Measurements from ENCODE around the gene GPC1.
A peak's percentile ranks its signal among the peaks of the same experiment; 100 is the strongest.

GPC1 gene

GRCh38 chr2:240512666-240513535, 77.4 kb downstream of the GPC1 start:
- no peak overlapping the region for H3K27ac Mint-ChIP-seq
- no peak overlapping the region for H3K4me3 Mint-ChIP-seq

GRCh38 chr2:240513549-240514287, 78.3 kb downstream of the GPC1 start:
- no peaks in the 10 kb centered on the region for H3K27me3 Mint-ChIP-seq (ENCODE audit: low read depth)
- H3K4me3 Mint-ChIP-seq = peak overlapping the region; percentile 10
- no peaks in the 10 kb centered on the region for H3K9me3 Mint-ChIP-seq
- H3K36me3 Mint-ChIP-seq (ENCODE audit: low read depth) = no peaks in the 10 kb centered on the region
- peaks cover 6% of the 10 kb centered on the region for H3K4me1 Mint-ChIP-seq (ENCODE audit: low read depth)
- peak overlapping the region; percentile 67 for H3K27ac Mint-ChIP-seq

More at GRCh38 chr2:240512666-240513535, 77.4 kb downstream of the GPC1 start:
- H3K4me1 Mint-ChIP-seq (ENCODE audit: low read depth) = peaks cover 6% of the 10 kb centered on the region
- H3K9me3 Mint-ChIP-seq = no peaks in the 10 kb centered on the region
- H3K27me3 Mint-ChIP-seq (ENCODE audit: low read depth) = no peaks in the 10 kb centered on the region
- H3K36me3 Mint-ChIP-seq (ENCODE audit: low read depth) = no peaks in the 10 kb centered on the region

GRCh38 chr2:240514631-240515030, 79.2 kb downstream of the GPC1 start:
- Mint-ChIP-seq H3K4me1 (ENCODE audit: low read depth) (peaks cover 6% of the 10 kb centered on the region), H3K27ac (peak overlapping the region; percentile 67), H3K4me3 (no peak overlapping the region), H3K27me3 (ENCODE audit: low read depth) (no peaks in the 10 kb centered on the region), H3K9me3 (no peaks in the 10 kb centered on the region), H3K36me3 (ENCODE audit: low read depth) (no peaks in the 10 kb centered on the region)

DNA sequence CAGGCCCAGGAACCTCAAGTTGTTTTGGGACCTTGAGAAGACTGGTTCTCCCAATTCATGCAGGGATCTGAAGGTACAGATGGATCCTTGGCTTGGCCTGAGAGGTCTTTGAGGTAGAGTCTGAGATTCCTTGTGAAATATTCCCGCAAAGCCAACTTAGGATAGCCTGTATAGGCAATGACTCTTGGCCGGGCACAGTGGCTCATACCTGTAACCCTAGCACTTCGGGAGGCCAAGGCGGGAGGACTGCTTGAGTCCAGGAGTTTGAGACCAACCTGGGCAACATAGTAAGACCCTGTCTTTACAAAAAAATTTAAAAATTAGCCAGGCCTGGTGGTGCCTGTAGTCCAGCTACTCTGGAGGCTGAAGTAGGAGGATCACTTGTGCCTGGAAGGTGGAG, 81.9 kb downstream of the GPC1 start:
- no peak overlapping the region for H3K4me3 Mint-ChIP-seq
- H3K27me3 Mint-ChIP-seq (ENCODE audit: low read depth) = peaks cover 5% of the 10 kb centered on the region
- H3K9me3 Mint-ChIP-seq = peaks cover 3% of the 10 kb centered on the region
- H3K4me1 Mint-ChIP-seq (ENCODE audit: low read depth) = peaks cover 6% of the 10 kb centered on the region
- H3K27ac Mint-ChIP-seq = no peak overlapping the region
- peaks cover 7% of the 10 kb centered on the region for H3K36me3 Mint-ChIP-seq (ENCODE audit: low read depth)
